ENCODE results near the gene AGPS.
"Not testable (repeated sequence)": the region's sequence is repeated elsewhere in the genome, so short reads cannot be mapped to it uniquely, and the experiment has no call there.

AGPS gene

DNA sequence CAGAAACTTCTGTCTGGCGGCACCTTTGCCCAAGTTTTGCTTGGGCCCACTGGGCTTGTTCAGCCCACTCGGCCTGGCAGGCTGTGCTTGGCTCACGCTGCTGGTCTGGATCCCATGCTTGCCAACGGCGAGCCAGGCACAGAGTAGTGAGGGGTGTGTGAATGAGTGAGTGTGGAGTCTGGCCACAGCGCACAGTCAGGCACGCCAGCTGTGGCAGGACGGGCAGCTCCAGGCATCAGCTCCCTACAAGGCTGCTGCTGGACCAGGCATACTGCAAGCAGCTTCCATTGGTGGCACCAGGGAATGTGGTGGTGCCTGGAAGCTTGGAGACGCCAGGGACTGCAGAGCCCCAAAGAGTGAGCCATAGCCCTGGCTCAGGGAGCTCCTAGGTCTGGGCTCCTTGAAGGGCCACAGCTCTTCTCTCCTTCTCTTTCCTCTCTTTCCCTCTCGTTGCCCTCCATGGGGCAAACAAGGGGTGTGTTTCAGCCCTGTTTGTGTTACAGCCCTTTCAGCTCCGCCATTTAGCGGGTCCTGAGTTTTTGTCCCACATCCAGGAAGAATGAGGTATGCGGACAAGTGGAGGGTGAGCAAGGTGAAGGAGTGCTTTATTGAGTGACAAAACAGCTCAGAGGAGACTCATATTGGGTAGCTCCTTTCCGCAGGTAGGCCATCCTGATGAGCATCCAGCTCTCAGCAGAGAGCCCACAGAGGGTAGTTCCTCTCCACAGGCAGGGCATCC lies 73.0 kb downstream of the AGPS start:
- no peak for DNase-seq (ENCODE audit: low read depth, low spot score)
- H3K27ac ChIP-seq, result no peak overlapping the region

- no peak overlapping the region for H3K27ac ChIP-seq
- no peak for DNase-seq (ENCODE audit: low read depth, low spot score)
Measured at GRCh38 chr2:177466337-177467195, 74.0 kb downstream of the AGPS start.

DNA sequence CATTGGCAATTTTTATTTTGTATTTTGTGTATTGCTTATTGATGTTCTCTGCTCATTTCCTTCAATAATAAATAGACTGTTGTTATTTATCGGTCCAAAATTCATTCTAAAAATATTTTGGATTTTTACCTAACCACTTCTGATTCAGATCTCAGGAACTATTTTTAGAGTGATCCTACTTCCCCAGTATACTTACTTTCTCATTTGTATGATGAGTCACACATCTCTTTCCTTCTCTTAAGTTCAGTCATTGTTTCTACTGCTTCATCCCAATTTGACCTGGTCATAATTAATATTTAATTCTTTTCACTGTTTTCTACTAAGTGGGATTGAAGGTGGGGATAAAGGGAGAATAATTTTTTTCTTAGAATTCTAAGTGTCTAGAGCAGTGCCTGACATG lies 75.1 kb downstream of the AGPS start:
- no peak for DNase-seq (ENCODE audit: low read depth, low spot score)
- H3K27ac ChIP-seq, result no peak overlapping the region

DNA sequence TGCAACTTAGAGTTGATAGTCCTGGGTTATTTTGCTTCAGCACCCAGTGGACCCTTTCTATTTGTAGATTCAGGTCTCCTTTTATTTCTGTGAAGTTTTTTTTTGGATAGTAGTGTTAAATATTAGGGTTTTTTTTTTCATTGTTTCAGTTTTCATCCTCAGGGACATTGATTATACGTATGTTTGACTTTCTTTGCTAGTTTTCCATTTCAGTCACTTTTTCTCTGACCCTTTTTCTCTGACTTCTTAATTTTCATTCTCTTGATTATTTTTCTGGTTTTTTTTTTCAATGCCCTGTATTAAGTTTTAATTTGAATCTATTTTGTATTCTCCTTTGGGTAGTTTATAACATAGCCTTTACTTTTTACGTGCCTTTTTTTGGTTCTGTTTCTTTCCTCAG lies 79.4 kb downstream of the AGPS start:
- H3K27ac ChIP-seq, result no peak overlapping the region
- DNase-seq (ENCODE audit: low read depth, low spot score), result no peak

DNA sequence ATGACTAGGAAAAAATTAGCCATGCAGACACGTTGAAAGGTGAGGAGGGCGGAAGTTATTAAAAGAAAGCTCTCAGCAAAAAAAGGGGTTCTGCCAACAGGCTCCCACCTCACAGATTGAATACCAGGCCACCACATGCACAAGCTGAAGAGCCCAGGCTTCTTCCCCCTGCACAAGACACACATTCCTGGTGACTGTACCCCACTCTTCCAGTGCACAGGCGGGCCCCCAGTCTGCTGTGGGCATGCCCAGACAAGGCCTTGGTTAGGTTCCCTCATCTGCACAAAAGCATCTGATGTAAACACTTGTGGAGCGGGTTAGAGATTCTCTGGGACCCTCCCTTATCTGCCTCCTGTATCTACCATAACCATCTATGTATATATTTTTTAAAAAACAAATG lies 81.7 kb downstream of the AGPS start:
- DNase-seq (ENCODE audit: low read depth, low spot score), result no peak
- H3K27ac ChIP-seq, result peak overlapping the region; percentile 53

GRCh38 chr2:177474998-177475397 lies 82.4 kb downstream of the AGPS start:
- no peak for DNase-seq (ENCODE audit: low read depth, low spot score)
- peak overlapping the region; percentile 53 for H3K27ac ChIP-seq

- DNase-seq (ENCODE audit: low read depth, low spot score), result no peak
- H3K27ac ChIP-seq, result no peak overlapping the region
Measured at GRCh38 chr2:177476897-177477296, 84.3 kb downstream of the AGPS start.

DNA sequence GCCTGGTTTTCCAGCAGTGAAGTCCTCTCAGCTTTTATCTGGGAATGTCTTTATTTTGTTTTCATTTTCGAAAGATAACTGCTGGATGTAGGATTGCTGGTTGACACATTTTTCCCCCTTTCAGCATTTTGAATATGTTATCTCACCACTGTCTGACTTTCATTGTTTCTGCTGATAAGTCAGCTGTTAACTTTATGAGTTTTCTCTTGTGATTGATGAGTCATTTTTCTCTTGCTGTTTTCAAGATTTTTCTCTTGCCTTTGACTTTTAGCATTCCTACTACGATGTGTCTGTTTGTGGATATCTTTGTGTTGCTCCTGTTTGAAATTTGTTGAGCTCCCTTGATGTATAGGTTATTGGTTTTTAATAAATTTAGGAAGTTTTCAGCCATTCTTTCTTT lies 85.5 kb downstream of the AGPS start:
- H3K27ac ChIP-seq, result no peak overlapping the region
- DNase-seq (ENCODE audit: low read depth, low spot score), result no peak

DNA sequence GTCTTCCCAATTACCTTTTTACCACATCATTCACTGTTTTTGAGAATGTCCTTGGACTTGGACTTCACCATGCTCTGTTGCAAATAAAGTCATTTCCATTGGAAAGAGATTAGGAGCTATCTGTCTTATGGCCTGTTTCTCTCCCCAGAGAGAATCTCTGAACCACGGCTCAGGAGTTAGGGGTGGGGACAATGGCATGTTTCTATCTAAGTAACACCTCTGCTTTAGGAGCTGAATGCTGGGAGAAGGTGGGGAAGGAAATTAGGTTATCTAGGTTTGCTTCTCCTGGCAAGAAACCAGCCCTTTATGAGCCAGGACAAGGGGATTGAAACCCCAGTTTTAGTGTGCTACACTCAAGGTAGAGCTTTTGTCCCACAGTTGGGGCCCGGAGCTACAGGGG lies 86.3 kb downstream of the AGPS start:
- no peak for DNase-seq (ENCODE audit: low read depth, low spot score)
- H3K27ac ChIP-seq, result no peak overlapping the region

DNA sequence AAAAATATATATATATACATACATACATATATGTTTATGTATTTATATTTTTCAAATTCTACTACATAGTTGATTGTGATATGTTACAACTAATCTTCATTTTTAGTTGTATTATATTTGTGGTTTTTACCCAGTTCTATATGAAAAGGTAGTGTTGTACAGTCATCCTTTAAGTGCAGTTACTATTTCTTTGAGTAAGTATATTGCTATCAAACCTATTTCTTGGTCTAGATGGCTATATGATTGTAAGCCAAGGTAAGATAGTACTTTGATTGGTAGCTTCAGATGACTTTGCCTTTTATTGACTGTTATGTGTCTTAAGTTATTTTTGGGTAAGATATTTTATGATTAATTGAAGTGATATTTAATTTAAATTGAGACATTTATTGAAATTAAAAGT lies 89.6 kb downstream of the AGPS start:
- DNase-seq (ENCODE audit: low read depth, low spot score), result no peak
- H3K27ac ChIP-seq, result no peak overlapping the region

GRCh38 chr2:177483531-177483930 lies 91.0 kb downstream of the AGPS start:
- no peak for DNase-seq (ENCODE audit: low read depth, low spot score)
- H3K27ac ChIP-seq, result no peak overlapping the region

DNA sequence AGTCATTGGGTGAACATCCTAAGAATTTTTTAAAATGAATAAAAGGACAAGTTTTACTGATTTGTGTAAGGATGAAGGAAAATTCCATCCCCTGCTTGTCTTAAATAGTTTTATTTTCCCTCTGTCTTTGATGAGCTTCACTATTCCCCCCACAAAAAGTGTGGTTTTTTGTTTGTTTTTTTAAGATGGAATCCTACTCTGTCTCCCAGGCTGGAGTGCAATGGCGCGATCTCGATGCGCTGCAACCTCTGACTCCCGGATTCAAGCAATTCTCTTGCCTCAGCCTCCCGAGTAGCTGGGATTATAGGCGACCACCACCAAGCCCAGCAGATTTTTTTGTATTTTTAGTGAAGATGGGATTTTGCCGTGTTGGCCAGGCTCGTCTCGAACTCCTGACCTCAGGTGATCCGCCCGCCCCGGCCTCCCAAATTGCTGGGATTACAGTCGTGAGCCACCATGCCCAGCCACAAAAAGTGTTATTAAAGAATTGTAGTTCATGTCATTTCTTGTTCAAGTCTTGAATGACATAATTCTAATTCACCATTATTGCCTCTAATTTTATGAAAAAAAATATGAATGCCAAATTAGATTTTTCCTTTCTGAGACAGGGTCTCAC lies 91.7 kb downstream of the AGPS start:
- no peak for DNase-seq (ENCODE audit: low read depth, low spot score)
- H3K27ac ChIP-seq, result no peak overlapping the region

- H3K27ac ChIP-seq; DNase-seq (ENCODE audit: low read depth, low spot score): not testable (repeated sequence)
Measured at GRCh38 chr2:177485657-177486056, 93.1 kb downstream of the AGPS start.

GRCh38 chr2:177489719-177490301 lies 97.2 kb downstream of the AGPS start:
- no peak overlapping the region for H3K27ac ChIP-seq
- DNase-seq (ENCODE audit: low read depth, low spot score), result no peak

DNA sequence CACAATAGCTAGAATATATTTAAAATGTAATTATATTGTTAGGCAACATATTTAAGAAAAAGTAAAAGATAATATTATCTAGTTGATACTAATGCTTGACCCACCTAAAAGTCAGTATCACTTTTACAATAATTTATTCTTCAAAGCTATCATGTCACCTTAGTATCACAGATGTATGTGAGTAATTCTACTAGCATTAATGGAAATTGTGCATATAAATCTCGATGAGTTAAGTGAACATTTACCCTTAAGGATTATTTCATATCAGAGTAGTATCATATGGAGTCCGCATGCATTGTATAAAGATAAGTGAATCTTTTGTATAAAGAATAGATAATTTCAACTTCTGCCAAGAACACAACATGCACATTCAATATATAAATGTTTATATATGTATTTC lies 103.4 kb downstream of the AGPS start:
- H3K27ac ChIP-seq, result no peak overlapping the region
- no peak for DNase-seq (ENCODE audit: low read depth, low spot score)

GRCh38 chr2:177496921-177497320 lies 104.3 kb downstream of the AGPS start:
- no peak overlapping the region for H3K27ac ChIP-seq
- no peak for DNase-seq (ENCODE audit: low read depth, low spot score)

GRCh38 chr2:177501186-177501585 lies 108.6 kb downstream of the AGPS start:
- no peak for DNase-seq (ENCODE audit: low read depth, low spot score)
- H3K27ac ChIP-seq, result peak overlapping the region; percentile 1

DNA sequence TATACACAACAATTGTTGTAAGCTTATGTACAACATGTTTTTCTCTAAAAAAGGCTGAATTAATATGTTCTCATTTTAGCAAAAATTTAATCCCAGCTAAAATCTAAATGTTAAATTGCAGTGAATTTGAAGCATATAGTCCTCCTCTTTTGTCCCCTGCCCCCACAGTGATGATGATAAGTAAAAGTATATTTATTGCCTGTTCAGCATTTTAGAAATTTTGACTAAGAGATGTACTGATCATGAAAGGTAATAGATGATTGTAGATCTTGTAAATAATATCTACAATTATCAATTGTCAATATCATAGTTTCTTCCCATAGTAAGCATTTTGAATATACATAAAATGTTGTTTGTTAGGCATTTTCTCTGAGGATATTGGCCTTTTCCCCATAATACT lies 113.9 kb downstream of the AGPS start:
- H3K27ac ChIP-seq, result no peak overlapping the region
- DNase-seq (ENCODE audit: low read depth, low spot score), result no peak

- H3K27ac ChIP-seq, result no peak overlapping the region
- DNase-seq (ENCODE audit: low read depth, low spot score), result no peak
Measured at GRCh38 chr2:177506998-177507397, 114.4 kb downstream of the AGPS start.

DNA sequence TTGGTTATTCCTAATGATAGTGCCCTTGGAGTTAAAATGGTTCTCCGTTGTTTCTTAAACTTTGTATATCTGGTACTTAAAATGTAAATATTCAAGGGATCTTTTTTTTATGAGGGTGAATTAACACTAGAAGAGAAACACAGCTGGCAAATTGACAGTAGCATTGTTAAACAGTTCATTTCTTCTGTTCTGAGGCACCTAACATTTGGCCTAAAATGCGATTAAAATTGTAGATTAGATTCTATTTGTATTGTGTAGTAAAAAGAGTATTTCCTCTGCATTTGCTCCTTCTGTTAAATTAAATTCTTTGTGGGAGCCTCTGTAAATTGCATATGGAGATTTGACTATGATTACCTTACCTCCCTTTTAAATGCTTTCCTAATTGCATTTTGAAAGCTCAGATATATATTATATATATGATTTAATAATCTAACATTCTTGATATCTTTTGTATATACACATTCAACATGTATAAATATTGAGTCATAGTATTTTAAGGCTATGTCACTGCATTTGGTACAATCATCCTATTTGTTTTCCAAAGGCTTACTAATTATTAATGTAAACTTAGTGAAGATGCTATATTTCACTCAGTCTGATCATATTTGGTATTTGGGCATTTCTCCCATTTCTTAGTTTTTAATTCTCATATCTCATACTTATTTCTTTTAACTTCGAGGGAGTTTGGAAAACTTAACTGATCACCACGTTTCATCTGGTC lies 124.4 kb downstream of the AGPS start:
- DNase-seq (ENCODE audit: low read depth, low spot score), result no peak
- H3K27ac ChIP-seq, result no peak overlapping the region

All from epithelial cell of prostate (primary cell).